ENCODE results near the gene SASH1.

SASH1 gene

GRCh38 chr6:148430897-148431296, 88.3 kb downstream of the SASH1 start:
- no peaks in the 10 kb centered on the region for H3K36me3 ChIP-seq
- H3K27ac ChIP-seq, result no peak overlapping the region
- peaks cover 0 to 26% (median 14%) of the 10 kb centered on the region in 4 donors for H3K4me1 ChIP-seq
- H3K27me3 ChIP-seq, result no peaks in the 10 kb centered on the region
- TF ChIP-seq CTCF (IDR thresholded peaks at IDR 0.05), result no peak
- intact Hi-C loops (cut with DNase I; ENCODE audit: low total_unique reads), result no loop called here
- DNase-seq, result no peak
- no peak overlapping the region for H3K4me3 ChIP-seq
- H3K9me3 ChIP-seq, result no peaks in the 10 kb centered on the region

GRCh38 chr6:148431413-148431812, 88.8 kb downstream of the SASH1 start:
- Histone ChIP-seq H3K4me1 (peaks cover 0 to 31% (median 14%) of the 10 kb centered on the region in 4 donors), H3K27ac (no peak overlapping the region), H3K9me3 (no peaks in the 10 kb centered on the region), H3K36me3 (no peaks in the 10 kb centered on the region), H3K4me3 (no peak overlapping the region), H3K27me3 (no peaks in the 10 kb centered on the region)
- intact Hi-C loops (cut with DNase I; ENCODE audit: low total_unique reads), result no loop called here
- TF ChIP-seq CTCF (IDR thresholded peaks at IDR 0.05), result no peak
- no peak for DNase-seq

- Histone ChIP-seq H3K27ac (no peak overlapping the region), H3K4me3 (no peak overlapping the region), H3K36me3 (no peaks in the 10 kb centered on the region), H3K9me3 (no peaks in the 10 kb centered on the region), H3K4me1 (peaks cover 0 to 33% (median 14%) of the 10 kb centered on the region in 4 donors), H3K27me3 (no peaks in the 10 kb centered on the region)
- no peak for TF ChIP-seq CTCF (IDR thresholded peaks at IDR 0.05)
- intact Hi-C loops (cut with DNase I; ENCODE audit: low total_unique reads), result no loop called here
- no peak for DNase-seq
Measured at GRCh38 chr6:148431840-148432239, 89.2 kb downstream of the SASH1 start.

GRCh38 chr6:148432462-148433195, 90.0 kb downstream of the SASH1 start:
- intact Hi-C loops (cut with DNase I; ENCODE audit: low total_unique reads), result no loop called here
- no peak overlapping the region for H3K27ac ChIP-seq

GRCh38 chr6:148435386-148435785, 92.7 kb downstream of the SASH1 start:
- Histone ChIP-seq H3K9me3 (no peaks in the 10 kb centered on the region), H3K4me3 (no peak overlapping the region), H3K36me3 (no peaks in the 10 kb centered on the region), H3K27me3 (no peaks in the 10 kb centered on the region), H3K27ac (peak overlapping the region; percentile 10 to 24), H3K4me1 (peaks cover 0 to 39% (median 14%) of the 10 kb centered on the region in 4 donors)
- TF ChIP-seq CTCF (IDR thresholded peaks at IDR 0.05), result no peak
- DNase-seq, result no peak
- intact Hi-C loops (cut with DNase I; ENCODE audit: low total_unique reads), result no loop called here

More at GRCh38 chr6:148432462-148433195, 90.0 kb downstream of the SASH1 start:
- Histone ChIP-seq H3K27me3 (no peaks in the 10 kb centered on the region), H3K36me3 (no peaks in the 10 kb centered on the region), H3K4me3 (no peak overlapping the region), H3K9me3 (no peaks in the 10 kb centered on the region), H3K4me1 (peaks cover 0 to 33% (median 14%) of the 10 kb centered on the region in 4 donors)
- DNase-seq, result no peak
- no peak for TF ChIP-seq CTCF (IDR thresholded peaks at IDR 0.05)

Data from tibial artery (tissue), 4 donors.